DMS153 (cell line): Measurements from ENCODE around the gene JAZF1.

Experiments used
- DNase-seq: peaks from one replicate; lab custom pipeline; 2025; lab: John Stamatoyannopoulos, UW

Gene JAZF1

DNA sequence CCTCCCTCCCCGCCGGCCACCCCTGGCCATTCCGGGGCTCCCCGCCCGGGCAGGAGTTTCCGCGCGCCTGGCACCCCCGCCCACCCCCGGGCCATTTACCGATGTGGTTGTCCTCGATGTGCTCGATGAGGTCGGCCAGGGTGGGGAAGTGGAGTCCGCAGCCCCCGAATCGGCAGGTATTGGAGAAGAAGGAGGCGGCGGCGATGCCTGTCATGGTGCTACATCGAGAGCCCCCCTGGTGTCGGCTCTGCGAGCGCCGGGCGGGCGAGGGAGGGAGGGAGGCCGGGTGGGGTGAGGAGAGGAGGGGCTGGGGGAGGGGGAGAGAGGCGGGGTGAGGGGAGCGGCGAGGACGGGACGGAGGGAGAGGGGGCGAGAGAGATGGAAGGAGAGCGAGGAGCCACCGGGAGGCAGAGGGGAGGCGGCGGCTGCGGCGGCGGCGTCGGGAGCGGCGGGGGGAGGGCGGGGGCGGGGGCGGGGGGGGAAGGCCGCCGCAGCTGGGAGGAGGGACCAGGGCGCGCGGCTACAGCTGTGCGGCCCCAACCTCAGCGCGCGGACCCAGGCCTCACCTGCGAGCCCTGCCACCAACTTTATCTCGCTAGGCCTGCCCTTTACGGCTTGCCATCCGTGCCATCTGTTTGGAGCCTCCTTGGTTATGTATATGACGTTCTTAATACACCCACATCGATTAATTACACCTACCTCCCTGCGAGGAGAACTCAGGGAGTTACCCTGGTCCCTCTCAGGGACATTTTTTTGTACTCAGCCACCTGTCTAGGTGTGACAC is at the start of gene JAZF1:
Gene JAZF1, minus strand, starts transcription at position 432 of the 784 bp plus-strand sequence.
- DNase-seq: peak; percentile 42

DNA sequence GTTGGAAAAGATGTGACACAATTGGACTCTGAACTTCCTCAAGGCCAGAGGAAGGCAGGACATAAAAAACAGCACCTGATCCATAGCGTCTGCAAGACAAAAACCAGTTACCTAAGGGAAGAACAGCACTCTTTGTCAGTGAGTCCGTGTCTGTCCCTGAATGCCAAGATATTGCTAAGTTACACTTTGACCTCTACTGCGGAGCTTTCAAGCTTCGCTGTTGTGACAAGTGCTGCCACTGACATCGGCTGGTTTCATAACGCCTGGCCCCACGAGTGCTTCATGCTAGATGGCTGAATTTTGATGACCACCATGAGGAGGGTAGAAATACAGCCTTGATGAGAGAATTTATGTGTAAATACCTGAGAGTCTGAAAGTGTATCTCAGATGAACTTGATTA is 49.7 kb upstream of the JAZF1 start:
- no peak for DNase-seq

DNA sequence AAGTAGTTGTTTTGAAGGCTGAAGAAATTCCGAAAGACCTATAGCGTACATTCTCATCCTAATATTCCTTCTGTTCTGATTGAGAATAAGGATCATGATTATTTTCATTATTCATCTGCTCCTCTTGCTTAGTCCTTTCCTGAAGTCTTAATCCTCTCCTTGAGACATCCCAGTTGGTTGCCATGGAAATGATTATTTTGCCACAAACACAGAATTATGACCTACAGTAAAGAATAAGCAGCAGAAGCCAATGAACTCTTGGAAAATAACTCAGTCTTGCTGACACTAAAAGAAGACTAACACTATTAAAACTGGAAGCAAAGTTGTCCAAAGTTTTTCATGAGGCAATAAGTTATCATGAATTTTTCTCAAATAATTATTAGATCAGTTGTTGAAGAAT is 47.8 kb upstream of the JAZF1 start:
- no peak for DNase-seq

DNA sequence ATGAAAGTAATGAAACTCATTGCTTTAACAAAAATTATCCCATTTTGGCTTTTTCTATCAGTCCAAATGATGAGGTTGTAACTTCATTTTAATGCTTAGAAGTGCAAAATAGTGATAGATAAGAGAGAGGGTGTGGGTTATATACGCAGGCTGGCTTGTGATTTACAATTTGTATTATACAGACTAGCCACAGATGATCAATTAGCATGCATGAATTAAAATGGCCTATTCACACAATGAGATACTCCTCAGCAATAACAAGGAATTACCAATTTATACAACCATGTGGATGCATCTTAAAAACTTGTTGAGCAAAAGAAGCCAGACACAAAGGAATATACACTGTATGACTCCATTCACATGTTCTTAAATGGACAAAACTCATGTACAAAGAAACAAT is 45.4 kb upstream of the JAZF1 start:
- DNase-seq: no peak

DNA sequence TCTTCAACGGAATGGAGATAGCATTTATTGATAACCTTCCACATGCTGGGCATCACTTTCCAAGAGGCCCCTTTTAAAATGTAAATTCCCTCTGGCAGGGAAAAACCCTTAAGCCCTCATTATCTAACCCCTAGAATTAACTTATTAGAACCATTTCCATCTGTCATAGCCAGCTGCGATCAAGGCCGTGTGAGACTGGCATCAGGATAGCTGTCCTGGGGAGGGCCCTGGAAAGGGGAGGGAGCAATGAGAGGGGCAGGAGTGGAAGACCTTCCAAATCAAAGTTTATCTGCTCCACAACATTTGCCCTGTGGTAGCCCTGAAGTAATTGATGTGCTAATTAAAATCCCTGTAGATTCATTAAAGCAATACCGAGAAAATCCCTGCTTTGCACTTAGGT is 45.0 kb upstream of the JAZF1 start:
- DNase-seq: no peak

DNA sequence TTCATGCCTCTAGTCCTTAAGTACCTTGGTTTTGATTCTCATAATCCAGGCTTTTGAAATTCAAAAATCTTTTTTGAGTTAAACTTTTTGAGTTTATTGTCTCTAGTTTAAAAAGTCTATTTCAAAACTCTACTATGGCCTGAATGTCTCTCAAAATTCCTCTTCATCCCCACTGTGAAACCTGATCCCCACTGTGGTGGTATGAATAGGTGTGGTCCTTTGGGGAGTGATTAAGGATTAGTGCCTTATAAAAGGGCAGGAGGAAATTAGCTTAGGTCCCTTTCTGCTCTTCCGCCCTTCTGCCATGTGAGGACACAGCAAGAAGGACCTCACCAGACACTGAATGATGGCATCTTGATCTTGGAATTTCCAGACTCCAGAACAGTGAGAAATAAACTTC is 44.1 kb upstream of the JAZF1 start:
- DNase-seq: no peak

DNA sequence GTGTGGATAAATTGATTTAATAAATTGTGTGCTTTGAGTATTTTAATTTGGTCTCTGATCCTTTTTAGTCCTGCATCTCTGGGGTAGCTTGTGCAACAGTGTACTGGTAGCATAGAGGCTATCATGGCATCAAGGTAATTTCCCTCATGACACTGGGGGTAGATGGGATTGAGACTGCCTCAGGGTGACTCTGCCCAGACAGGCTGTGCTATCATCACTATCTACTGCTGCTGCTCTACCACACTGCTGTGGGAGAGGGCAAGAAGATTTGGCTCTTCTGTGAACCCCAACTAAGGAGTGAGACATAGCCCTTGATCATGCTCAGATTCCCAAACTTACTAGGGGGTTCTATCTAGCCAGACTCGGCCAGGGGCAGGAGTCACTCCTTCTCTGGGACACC is 43.6 kb upstream of the JAZF1 start:
- DNase-seq: no peak

DNA sequence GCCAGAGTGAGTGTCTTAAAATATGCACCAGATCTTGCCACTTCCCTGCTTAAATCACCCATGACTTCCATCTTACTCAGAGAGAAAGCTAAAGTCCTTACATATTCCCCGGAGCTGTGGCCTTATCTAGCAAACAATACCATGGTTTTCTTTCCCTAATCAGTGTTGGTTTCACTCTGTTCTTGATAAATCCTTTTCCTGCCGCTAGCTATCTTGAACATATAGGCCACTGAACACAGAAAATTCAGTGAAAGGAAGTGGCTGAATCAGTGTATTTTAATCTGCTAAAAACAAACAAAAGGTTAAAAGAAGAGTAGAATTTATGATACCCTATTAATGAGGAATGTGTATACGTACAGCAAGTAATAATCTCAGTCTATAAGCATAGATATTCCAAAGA is 42.0 kb upstream of the JAZF1 start:
- DNase-seq: no peak

DNA sequence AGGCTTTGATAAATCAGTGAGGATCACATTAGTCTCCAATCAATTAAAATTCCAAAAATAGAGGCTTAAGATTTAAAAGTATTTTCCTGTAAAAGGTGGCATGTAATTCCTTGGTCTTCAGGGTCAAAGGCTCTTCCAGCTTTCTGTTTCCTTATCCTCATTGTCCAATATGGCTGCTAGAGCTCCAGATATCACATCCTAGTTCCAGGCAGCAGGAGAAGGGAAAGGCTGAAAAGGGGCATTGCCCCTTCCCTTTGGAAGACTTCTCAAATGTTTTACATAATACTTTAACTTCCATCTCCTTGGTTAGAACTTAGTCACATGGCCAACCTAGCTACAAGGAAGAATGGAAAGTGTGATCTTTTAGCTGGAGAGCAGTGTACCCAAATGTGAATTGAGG is 39.2 kb upstream of the JAZF1 start:
- no peak for DNase-seq

DNA sequence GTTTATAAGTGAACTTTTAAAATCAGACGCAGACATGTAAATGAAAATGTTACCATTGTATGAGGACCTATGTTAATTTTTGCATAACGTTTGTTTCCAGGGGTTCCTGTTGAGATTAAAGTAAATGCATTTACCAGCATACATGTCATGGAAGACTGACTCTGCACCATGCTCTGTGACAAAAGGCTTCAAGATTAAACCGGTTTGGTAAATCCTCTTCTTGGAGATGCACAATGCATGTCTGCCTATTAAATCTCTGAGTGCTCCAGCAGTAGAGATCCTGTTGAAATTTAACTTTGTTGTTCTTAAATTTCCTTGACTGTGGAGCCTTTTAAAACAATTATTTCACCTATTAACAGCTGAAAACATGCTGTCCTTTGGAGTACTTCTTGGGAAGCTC is 36.5 kb upstream of the JAZF1 start:
- DNase-seq: no peak

DNA sequence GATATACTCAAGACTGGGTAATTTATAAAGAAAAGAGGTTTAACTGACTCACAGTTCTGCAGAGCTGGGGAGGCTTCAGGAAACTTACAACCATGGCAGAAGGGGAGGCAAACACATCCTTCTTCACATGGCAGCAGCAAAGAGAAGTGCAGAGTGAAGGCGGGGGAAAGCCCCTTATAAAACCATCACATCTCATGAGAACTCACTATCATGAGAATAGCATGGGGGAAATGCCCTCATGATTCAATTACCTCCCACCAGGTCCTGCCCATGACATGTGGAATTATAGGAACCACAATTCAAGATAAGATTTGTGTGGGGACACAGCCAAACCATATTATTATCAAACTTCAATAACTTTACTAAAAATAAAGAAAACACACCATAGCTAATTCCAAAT is 30.4 kb upstream of the JAZF1 start:
- no peak for DNase-seq

DNA sequence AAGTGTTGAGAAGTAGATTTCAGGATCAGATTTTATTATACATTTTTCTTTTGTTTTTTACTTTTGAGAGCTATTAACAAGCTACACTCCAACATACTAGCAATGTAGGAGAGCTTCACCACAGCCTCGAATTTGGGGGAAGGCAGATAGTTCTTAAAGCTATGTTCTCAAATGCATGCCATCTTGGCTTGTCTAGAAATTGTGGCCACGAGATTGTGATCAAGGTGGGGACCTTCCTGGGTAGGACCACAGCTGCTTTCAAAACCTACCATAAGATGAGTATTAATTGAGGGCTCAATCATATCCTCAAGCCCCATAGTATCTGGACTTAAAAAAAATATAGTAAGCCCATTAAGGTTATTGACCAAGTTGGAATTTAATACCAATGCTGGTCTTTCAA is 27.9 kb upstream of the JAZF1 start:
- no peak for DNase-seq

DNA sequence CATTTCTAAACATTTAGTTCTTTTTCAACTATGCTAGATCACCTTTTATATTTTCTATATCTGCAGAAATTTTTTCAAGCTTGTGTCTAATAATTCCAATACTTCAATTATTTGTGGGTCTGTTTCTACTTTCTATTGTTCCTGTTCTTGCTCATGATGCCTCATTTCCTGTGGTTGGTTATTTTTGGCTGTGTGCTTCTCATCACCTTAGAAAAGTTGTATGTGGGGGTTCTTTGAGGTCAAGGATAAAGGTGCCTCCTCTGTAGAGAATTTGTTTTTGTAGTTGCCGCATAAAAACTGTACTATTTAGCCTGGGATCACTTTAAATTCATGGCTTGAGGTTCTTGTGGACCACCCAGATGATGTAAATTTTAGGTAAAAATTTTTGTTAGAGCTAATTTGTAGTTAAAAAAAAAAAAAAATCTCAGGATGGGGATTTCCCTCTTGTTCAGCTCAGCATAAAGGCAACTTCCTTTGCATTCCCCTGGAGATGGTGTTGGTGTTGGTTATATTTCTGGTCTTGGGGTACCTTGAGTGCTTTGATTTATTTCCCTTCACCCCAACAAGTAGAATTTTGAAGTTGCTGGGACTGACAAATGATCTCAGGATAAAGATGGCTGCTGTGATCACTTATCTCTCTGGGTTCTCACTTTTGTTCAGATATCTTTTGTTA is 27.0 kb upstream of the JAZF1 start:
- DNase-seq: no peak

DNA sequence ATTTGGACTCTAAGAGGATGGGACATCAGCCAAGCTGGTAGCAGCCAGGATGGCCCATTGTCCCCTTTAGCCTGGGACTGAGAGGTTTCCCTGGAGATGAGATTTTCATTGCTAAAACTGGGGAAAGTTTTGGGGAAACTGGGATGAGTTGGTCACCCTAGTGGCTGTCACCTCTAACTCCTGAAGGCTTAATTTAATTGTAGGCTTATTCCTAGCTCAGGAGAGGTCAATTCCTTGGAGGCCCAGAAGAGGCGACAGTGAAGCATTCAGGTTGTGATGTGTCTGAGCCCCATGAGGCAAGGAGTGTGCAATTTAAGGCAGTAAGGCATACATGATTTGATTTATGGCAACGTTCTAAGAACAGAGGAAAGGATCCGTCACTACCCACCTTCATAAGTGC is 24.9 kb upstream of the JAZF1 start:
- DNase-seq: no peak

DNA sequence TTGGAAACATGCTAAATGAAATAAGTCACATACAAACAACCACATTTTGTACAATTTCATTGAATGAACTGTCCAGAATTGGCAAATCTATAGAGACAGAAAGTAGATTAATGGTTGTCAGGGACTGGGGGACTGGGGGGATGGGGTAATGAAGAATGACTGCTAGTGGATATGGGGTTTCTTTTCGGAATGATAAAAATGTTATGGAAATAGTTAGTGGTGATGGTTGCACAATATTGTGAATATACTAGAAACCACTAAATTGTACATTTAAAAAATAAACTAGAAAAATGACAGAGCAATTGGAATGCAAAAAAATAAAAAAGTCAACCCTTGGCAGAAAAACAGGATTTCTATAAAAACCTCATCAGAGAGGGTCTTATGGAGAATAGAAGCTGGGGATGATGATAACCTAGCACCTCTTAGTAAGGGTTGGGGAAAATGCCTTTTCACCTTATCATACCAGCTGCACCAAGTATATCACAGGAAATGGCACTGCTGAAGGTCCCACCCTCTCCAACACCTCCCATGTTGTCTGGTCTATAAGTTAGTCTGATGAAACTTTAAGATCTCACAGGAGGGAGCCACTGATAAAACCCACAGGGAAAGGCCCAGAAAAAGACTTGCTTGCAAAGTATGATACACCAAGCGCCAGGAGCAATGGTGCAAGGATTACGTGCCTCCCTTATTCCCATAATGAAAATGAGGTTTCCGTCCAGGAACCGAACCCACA is 23.1 kb upstream of the JAZF1 start:
- DNase-seq: no peak

DNA sequence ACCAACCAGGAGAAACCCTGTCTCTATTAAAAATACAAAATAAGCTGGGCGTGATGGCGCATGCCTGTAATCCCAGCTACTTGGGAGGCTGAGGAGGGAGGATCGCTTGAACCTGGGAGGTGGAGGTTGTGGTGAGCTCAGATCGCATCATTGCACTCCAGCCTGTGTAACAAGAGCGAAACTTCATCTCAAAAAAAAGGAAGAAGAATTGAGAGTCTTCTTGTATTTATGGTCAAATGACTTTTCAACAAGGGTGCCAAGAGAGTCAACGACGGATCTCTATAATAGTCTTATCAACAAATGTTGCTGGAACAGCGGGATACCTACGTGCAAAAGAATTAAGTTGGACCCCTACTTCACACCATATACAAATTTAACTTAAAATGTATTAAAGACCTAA is 21.6 kb upstream of the JAZF1 start:
- no peak for DNase-seq

DNA sequence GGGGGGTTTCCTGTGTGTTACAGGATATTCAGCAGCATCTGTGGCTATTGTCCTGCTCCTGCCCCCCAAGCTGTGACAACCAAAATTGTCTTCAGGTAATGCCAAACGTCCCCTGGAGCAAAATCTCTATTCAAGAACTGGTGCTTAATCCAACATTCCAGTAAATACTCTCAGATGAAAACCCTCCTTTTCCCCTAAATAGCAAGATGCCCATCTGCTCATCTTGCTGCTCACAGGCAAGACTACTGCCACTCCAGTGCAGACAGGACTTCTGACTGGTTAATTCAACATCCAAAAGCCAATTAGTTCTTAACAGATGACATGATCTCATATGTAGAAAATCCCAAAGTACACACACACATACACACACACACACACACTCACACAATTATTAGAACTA is 20.5 kb upstream of the JAZF1 start:
- no peak for DNase-seq

DNA sequence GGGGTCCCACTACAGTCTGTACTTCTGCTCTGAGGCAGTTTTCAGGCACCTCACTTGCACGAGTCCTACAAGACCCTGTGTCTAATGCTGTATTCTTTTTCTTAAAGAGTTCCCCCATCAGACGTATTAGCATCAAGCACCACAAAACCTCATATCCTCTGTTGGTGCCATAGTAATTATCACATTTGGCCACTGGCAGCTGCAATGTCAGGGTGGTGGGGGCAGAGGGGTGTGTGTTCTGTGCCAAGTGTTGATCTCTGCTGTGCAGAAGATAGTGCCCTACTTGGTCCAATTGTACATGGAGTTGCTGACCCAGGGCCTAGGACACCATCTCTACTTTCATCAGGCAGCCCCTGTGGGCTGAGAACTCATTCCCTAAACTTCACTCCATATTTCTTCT is 20.0 kb upstream of the JAZF1 start:
- no peak for DNase-seq

DNA sequence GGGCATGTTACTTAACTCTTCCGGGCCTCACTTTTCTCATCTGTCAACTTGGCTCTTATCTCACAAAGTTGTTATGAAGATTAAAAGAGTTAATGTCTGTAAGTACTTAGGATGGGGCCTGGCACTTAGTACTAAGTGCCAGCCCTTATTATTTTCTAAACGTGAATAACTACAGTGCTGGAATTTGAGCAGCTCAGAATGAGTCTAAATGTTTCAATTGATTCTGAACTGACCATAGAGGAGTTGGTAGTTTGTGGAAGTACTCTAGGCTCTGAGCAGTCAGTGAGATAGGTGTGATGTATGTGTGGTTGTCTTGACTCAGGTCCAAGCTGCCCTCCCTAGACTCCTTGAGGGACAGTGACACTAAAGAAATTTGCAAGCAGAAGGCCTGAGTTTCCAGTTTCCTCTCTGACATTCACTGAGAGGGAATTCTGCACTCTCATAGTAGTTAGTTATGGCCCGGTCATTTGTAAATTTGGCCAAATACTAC is 18.5 kb upstream of the JAZF1 start:
- no peak for DNase-seq

DNA sequence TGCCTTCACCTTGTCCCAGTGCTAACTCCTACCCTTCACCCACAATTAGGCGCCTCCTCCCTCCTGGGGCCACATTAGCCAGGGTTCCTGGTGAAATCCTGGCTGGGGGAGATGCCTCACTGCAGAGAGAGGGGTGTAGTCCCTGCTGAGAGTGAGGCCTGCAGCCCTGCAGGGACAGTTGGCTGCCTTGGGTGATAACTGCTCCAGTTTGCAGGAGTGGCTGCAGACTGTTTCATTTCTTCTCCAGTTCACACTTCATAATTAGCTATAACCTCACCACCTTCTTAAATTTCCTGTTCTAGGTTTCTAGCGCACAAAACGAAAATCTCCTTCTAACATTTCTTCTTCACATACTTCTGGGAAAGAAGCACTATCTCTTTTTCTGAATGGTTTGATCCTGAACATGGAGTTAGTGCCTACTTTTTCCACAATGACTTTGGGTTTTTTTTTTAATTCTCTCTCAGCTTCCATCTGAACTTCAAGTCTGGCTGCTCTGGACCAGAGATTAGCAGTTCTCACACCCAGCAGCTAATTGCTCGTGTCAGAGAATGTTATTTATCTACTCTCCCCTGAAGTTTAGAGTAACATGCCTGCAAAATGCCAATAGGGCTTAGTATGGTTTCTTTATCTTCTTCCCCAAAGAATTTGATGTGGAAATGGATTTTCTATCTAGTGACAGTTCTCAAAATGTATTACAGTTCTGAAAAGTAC is 15.5 kb upstream of the JAZF1 start:
- DNase-seq: no peak

DNA sequence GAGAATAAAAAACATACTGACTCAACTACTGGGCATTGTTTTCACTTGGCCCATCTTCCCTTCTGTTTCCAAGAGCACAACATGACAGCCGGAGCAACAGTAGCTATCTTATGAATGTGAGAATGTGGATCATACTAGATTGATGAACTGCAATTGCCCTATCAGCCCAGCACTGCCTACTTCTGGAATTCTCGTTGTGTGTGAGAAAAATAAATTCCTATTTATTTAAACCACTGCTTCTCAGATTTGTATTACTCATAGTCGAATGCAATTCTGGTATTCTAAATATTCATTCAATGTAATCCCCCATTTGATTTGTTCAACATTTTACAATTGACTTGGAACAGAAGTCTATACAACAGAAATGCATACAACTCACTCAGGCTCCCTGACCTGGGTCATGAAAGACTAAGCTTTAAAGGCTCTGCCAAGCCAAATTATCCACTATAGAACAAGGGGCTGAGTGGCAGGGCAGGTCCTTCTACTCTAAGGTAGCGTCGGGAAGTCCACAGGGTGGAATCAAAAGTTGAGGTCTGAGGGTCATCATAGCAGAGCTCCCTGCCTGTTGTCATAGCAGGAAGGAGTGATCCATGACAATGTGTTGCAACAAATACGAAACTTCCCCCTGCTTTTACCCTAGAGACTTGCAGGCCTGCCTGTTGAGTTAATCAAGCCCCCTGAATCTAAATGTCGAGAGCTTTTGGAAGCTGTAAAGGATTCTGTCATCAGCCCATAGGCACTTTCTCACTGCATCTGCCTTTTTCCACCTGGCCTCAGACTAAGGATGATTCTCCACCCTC is 12.4 kb upstream of the JAZF1 start:
- no peak for DNase-seq

DNA sequence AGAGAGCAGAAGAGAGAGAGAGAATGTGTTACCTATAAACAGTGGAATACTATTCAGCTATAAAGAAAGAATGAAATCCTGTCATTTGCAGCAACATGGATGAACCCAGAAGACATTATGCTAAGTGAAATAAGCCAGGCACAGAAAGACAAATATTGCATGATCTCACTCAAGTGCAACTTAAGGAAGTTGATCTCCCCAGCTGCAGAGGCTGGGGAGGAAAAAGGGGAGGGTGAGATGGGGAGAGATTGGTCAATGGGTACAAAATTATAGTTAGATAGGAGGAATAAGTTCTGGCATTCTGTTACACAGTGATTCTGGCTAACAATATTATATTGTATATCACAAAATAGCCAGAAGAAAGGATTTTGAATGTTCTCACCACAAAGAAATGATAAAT is 11.2 kb upstream of the JAZF1 start:
- no peak for DNase-seq
